Epithelial cell of proximal tubule (primary cell): Measurements from ENCODE around the gene PPP1R3E. TPM values are rescaled to one million over a fixed set of nuclear protein-coding genes. Genes with fewer than 3 reads are reported as not detected.

Experiments used
- DNase-seq: peaks from one replicate; pipeline ENCODE4 v3.0.0-alpha.2; 2011; ENCODE audit warnings: low read depth
- H3K4me3 ChIP-seq: 2 replicates; pipeline ENCODE4 v1.5.1; 2011; ENCODE audit warnings: low read depth, mild to moderate bottlenecking, low read length
- total RNA-seq: library from RNA; depleted of rRNA; stranded (reverse); fragments of >200 nt; gene quantifications from 2 replicates; pipeline ENCODE4 v1.2.3, GENCODE V29; 2015
- TF ChIP-seq, protein P1 (sequence below): conservative IDR thresholded peaks from 2 replicates; pipeline ENCODE4 v1.5.1; 2012; ENCODE audit warnings: low read depth, mild to moderate bottlenecking, low read length

Gene PPP1R3E
- total RNA-seq, 1 donor from 2014 or later, result 1.6 TPM

GRCh38 chr14:23297611-23298277 is 4.9 kb downstream of the PPP1R3E start:
- TF ChIP-seq, protein P1, sequence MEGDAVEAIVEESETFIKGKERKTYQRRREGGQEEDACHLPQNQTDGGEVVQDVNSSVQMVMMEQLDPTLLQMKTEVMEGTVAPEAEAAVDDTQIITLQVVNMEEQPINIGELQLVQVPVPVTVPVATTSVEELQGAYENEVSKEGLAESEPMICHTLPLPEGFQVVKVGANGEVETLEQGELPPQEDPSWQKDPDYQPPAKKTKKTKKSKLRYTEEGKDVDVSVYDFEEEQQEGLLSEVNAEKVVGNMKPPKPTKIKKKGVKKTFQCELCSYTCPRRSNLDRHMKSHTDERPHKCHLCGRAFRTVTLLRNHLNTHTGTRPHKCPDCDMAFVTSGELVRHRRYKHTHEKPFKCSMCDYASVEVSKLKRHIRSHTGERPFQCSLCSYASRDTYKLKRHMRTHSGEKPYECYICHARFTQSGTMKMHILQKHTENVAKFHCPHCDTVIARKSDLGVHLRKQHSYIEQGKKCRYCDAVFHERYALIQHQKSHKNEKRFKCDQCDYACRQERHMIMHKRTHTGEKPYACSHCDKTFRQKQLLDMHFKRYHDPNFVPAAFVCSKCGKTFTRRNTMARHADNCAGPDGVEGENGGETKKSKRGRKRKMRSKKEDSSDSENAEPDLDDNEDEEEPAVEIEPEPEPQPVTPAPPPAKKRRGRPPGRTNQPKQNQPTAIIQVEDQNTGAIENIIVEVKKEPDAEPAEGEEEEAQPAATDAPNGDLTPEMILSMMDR, result no peak
- no peak for DNase-seq
- H3K4me3 ChIP-seq, result no peak overlapping the region

DNA sequence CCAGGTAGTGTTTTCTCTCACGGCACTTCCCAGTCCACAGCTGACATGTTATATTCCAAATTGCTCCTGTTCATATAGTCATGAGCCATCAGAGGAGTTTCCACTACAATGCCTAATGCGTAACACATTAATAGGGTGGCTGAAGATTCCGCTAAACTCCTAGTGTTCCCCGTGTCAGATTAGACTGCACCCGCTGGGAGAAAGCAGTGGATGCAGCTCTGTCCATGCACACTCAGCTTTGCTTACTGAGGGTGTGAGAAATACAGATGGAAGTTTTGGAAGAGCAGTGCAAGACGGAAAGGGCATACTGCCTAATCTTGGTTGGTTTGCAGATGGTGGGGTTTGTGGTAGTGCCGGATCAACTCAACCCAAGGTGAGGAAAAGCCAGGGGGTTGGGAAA is 5.6 kb downstream of the PPP1R3E start:
- H3K4me3 ChIP-seq, result no peak overlapping the region
- no peak for DNase-seq
- TF ChIP-seq, protein P1, result no peak

- no peak for DNase-seq
- TF ChIP-seq, protein P1, result no peak
- H3K4me3 ChIP-seq, result no peak overlapping the region
Measured at GRCh38 chr14:23296012-23296777, 6.5 kb downstream of the PPP1R3E start.

DNA sequence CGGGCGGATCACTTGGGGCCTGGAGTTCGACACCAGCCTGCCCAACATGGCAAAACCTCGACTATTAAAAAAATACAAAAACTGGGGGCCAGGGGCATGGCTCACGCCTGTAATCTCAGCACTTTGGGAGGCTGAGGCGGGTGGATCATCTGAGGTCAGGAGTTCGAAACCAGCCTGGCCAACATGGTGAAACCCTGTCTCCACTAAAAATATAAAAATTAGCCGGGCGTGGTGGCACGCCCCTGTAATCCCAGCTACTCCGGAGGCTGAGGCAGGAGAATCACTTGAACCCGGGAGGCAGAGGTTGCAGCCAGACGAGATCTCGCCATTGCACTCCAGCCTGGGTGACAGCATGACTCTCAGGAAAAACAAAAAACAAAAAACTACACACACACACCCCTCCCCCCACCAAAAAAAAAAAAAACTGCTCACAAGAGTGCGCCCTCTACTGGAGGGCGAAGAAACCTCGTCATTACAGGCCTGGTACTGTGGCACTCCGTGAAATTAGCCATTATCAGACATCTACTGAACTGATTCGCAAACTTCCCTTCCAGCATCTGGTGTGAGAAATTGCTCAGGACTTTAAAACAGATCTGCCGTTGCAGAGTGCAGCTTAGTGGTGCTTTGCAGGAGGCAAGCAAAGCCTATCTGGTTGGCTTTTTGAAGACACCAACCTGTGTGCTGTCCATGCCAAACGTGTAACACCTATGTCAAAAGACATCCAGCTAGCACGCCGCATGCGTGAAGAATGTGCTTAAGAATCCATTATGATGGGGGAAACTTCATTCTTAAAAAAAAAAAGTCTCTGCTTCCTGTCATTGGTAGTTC is 7.7 kb downstream of the PPP1R3E start:
- DNase-seq, result no peak
- TF ChIP-seq, protein P1, result peak; percentile 94
- no peak overlapping the region for H3K4me3 ChIP-seq

DNA sequence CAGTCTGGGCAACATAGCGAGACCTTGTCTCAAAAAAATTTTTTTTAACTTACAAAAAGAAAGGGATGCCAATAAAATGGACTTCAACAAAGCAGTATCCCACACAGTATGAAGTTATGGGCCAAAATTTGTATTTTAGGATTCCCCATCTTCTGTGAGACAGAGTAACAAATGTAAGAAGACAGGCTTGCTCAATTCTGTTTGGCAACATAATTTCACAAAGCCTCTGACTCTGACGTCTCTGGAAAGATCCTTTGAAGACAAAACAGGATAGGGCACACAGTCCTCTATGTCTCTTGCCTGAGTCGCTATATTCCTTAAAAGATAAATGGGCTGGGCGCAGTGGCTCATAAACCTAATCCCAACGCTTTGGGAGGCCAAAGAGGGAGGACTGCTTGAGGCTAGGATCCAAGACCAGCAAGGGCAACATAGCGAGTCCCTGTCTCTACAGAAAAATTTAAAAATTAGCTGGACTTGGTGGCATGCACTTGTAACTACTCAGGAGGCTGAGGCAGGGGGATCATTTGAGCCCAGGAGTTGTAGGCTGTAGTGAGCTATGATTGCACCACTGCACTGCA is 15.7 kb downstream of the PPP1R3E start:
- TF ChIP-seq, protein P1, result no peak
- H3K4me3 ChIP-seq, result peak overlapping the region; percentile 98
- no peak for DNase-seq

- TF ChIP-seq, protein P1, result peak; percentile 18
- DNase-seq, result peak; percentile 76
- H3K4me3 ChIP-seq, result peak within 1 kb of the TSS; percentile 98
Measured at GRCh38 chr14:23286020-23286901, 16.4 kb downstream of the PPP1R3E start, which contains the start of gene HOMEZ. Gene HOMEZ (minus strand): TSS chr14:23286132. CDS start chr14:23285952, 180 bp downstream.
